Gastrocnemius medialis (tissue), 4 donors: ENCODE results near the gene SAMD8. TPM values are rescaled to one million over a fixed set of nuclear protein-coding genes. Genes with fewer than 3 reads are reported as not detected.

Experiments
- ATAC-seq, 2 donors: fragments of 150-250 bp; one replicate each; pipeline ENCODE4 v1.9.1; 2016
- DNase-seq, 2 donors: peaks; one replicate each; pipeline ENCODE4 v3.0.0-alpha.2; 2019
- H3K27ac ChIP-seq, 4 donors: fragments of 200-600 bp; sonication (generic); 1 replicate in 1 of 4; 2 replicates in 3 of 4; pipeline ENCODE4 v1.5.1; 2016 to 2018; ENCODE audit warnings: mild to moderate bottlenecking in 2 of 4, moderate library complexity in 1 of 4
- H3K27me3 ChIP-seq, 3 donors: fragments of 200-600 bp; sonication (generic) in 2 of 3; 1 replicate in 1 of 3; 2 replicates in 2 of 3; pipeline versions ENCODE4 v1.5.1 to v1.6.0; 2016 to 2019; ENCODE audit warnings: mild to moderate bottlenecking in 1 of 3, moderate library complexity in 1 of 3
- H3K36me3 ChIP-seq, 2 donors: fragments of 200-600 bp; sonication (generic) in 1 of 2; one replicate each; pipeline ENCODE4 v1.5.1; 2017 to 2018
- H3K4me1 ChIP-seq, 2 donors: fragments of 200-600 bp; sonication (generic) in 1 of 2; one replicate each; pipeline ENCODE4 v1.5.1; 2016 to 2017; ENCODE audit warnings: mild to moderate bottlenecking in 2 of 2
- H3K4me3 ChIP-seq, 4 donors: fragments of 200-600 bp; sonication (generic) in 3 of 4; 1 replicate in 1 of 4; 2 replicates in 3 of 4; pipeline ENCODE4 v1.5.1; 2016 to 2019; ENCODE audit warnings: mild to moderate bottlenecking in 2 of 4
- H3K9me3 ChIP-seq, 3 donors: fragments of 200-600 bp; sonication (generic) in 2 of 3; 1 replicate in 1 of 3; 2 replicates in 2 of 3; pipeline ENCODE4 v1.5.1; 2016 to 2019
- POLR2A ChIP-seq, 2 donors: fragments of 450-650 bp; IDR thresholded peaks; one replicate each; pipeline ENCODE4 v1.6.1; 2017; ENCODE audit warnings: antibody characterized with exemption in 2 of 2, mild to moderate bottlenecking in 2 of 2, moderate library complexity in 2 of 2
- in situ Hi-C, 4 donors: fragments of 200-750 bp; cut with MboI; loops; one replicate each; pipeline versions ENCODE4 v1.15.0 to v1.8.0; 2017; ENCODE audit warnings: low sequenced_read_pairs in 4 of 4
- intact Hi-C: fragments of 100-400 bp; cut with DNase I; formaldehyde crosslinking; loops from one replicate; pipeline ENCODE4 v1.15.1; 2023; ENCODE audit warnings: low total_unique reads
- total RNA-seq, 4 donors: library from RNA; depleted of rRNA; stranded (reverse); fragments of >200 nt; gene quantifications; one replicate each; pipeline versions ENCODE4 v1.1.0 to v1.2.3, GENCODE V29; 2016
- TF ChIP-seq, protein P1 (sequence below), 5 experiments: fragments of 450-650 bp in 3 of 5; fragments of 200-600 bp in 2 of 5; sonication (generic) in 2 of 5; IDR thresholded peaks in 4 of 5; conservative IDR thresholded peaks in 1 of 5; 1 replicate in 4 of 5; 2 replicates in 1 of 5; pipeline ENCODE4 v1.5.1; 2016 to 2019; ENCODE audit warnings: antibody characterized with exemption in 5 of 5, mild to moderate bottlenecking in 3 of 5, moderate library complexity in 3 of 5

Gene SAMD8
- total RNA-seq, 4 donors from 2014 or later: 46.2 to 125 (median 68.9) TPM

- ATAC-seq (no peak), DNase-seq (no peak)
- Histone ChIP-seq H3K27me3 (no peaks in the 10 kb centered on the region), H3K27ac (no peak overlapping the region), H3K4me3 (no peak overlapping the region), H3K9me3 (no peaks in the 10 kb centered on the region), H3K36me3 (peaks cover 0 to 14% of the 10 kb centered on the region in 2 donors), H3K4me1 (peaks cover 0 to 5% of the 10 kb centered on the region in 2 donors)
- no peak for TF ChIP-seq POLR2A (IDR thresholded peaks at IDR 0.05)
- TF ChIP-seq, protein P1, sequence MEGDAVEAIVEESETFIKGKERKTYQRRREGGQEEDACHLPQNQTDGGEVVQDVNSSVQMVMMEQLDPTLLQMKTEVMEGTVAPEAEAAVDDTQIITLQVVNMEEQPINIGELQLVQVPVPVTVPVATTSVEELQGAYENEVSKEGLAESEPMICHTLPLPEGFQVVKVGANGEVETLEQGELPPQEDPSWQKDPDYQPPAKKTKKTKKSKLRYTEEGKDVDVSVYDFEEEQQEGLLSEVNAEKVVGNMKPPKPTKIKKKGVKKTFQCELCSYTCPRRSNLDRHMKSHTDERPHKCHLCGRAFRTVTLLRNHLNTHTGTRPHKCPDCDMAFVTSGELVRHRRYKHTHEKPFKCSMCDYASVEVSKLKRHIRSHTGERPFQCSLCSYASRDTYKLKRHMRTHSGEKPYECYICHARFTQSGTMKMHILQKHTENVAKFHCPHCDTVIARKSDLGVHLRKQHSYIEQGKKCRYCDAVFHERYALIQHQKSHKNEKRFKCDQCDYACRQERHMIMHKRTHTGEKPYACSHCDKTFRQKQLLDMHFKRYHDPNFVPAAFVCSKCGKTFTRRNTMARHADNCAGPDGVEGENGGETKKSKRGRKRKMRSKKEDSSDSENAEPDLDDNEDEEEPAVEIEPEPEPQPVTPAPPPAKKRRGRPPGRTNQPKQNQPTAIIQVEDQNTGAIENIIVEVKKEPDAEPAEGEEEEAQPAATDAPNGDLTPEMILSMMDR (IDR thresholded peaks at IDR 0.05 in 4 of 5, conservative IDR thresholded peaks at IDR 0.05 in 1 of 5): no peak
- in situ Hi-C loops: no loop called here
- intact Hi-C loops: no loop called here
These were observed 22.8 kb upstream of the SAMD8 start for GRCh38 chr10:75088640-75089039.

- Histone ChIP-seq H3K36me3 (peaks cover 0 to 24% of the 10 kb centered on the region in 2 donors), H3K27me3 (no peaks in the 10 kb centered on the region), H3K4me3 (no peak overlapping the region), H3K4me1 (peaks cover 0 to 5% of the 10 kb centered on the region in 2 donors), H3K27ac (no peak overlapping the region), H3K9me3 (no peaks in the 10 kb centered on the region)
- no peak for DNase-seq
- TF ChIP-seq POLR2A (IDR thresholded peaks at IDR 0.05): no peak
- TF ChIP-seq, protein P1 (IDR thresholded peaks at IDR 0.05 in 4 of 5, conservative IDR thresholded peaks at IDR 0.05 in 1 of 5): no peak
- intact Hi-C loops: no loop called here
- ATAC-seq: no peak
- in situ Hi-C loops: loop anchor here in 1 of 4 donors (10.0 kb wide), 1 partner anchor 825 kb away; no protein-coding TSS in a partner anchor
These were observed 21.8 kb upstream of the SAMD8 start for GRCh38 chr10:75089634-75090033.

- no peaks in the 10 kb centered on the region for H3K27me3 ChIP-seq
- peaks cover 0 to 36% of the 10 kb centered on the region in 2 donors for H3K36me3 ChIP-seq
- H3K4me3 ChIP-seq: no peak overlapping the region
- no peaks in the 10 kb centered on the region for H3K9me3 ChIP-seq
- TF ChIP-seq POLR2A (IDR thresholded peaks at IDR 0.05): no peak
- TF ChIP-seq, protein P1 (IDR thresholded peaks at IDR 0.05 in 4 of 5, conservative IDR thresholded peaks at IDR 0.05 in 1 of 5): no peak
- ATAC-seq: no peak
- H3K4me1 ChIP-seq: peaks cover 0 to 5% of the 10 kb centered on the region in 2 donors
- peak overlapping the region in 1 of 4 donors; percentile 18 for H3K27ac ChIP-seq
- in situ Hi-C loops (loop anchor here in 1 of 4 donors (10.0 kb wide), 1 partner anchor 826 kb away; no protein-coding TSS in a partner anchor), intact Hi-C loops (no loop called here)
- no peak for DNase-seq
These were observed 20.3 kb upstream of the SAMD8 start for GRCh38 chr10:75091146-75091545.

- H3K9me3 ChIP-seq: no peaks in the 10 kb centered on the region
- peak overlapping the region in 1 of 4 donors; percentile 9 for H3K27ac ChIP-seq
- peaks cover 0 to 47% of the 10 kb centered on the region in 2 donors for H3K36me3 ChIP-seq
- ATAC-seq (no peak), DNase-seq (peak in 1 of 2 donors; percentile 13)
- peaks cover 4 to 6% of the 10 kb centered on the region in 2 donors for H3K4me1 ChIP-seq
- intact Hi-C loops (no loop called here), in situ Hi-C loops (loop anchor here in 1 of 4 donors (10.0 kb wide), 1 partner anchor 830 kb away; no protein-coding TSS in a partner anchor)
- H3K4me3 ChIP-seq: no peak overlapping the region
- no peaks in the 10 kb centered on the region for H3K27me3 ChIP-seq
- TF ChIP-seq, protein P1 (IDR thresholded peaks at IDR 0.05 in 4 of 5, conservative IDR thresholded peaks at IDR 0.05 in 1 of 5): no peak
- TF ChIP-seq POLR2A (IDR thresholded peaks at IDR 0.05): no peak
These were observed 17.0 kb upstream of the SAMD8 start for GRCh38 chr10:75094465-75094864.
